K562 (cell line): ENCODE results near the gene DENND1A.

Experiments used
- CBFA2T2 ChIP-seq: fragments of 450-650 bp; conservative IDR thresholded peaks from 2 replicates; pipeline ENCODE4 v1.6.1; 2017; ENCODE audit warnings: mild to moderate bottlenecking
- CEBPG ChIP-seq, 3 experiments: fragments of 200-800 bp in 1 of 3; sonication (Bioruptor generic) in 1 of 3; sonication (generic) in 1 of 3; formaldehyde crosslinking in 1 of 3; IDR thresholded peaks in 2 of 3; conservative IDR thresholded peaks in 1 of 3; 2 replicates each; pipeline versions ENCODE4 v1.6.1 to v1.8.0; 2016 to 2022; ENCODE audit warnings: missing compliant biosample characterization in 2 of 3, missing genetic modification characterization in 2 of 3, mild to moderate bottlenecking in 1 of 3, missing genetic modification reagents in 1 of 3
- EZH2 ChIP-seq: IDR thresholded peaks from 2 replicates; pipeline ENCODE4 v1.6.1; 2012; ENCODE audit warnings: low read depth, mild to moderate bottlenecking, inconsistent platforms, low read length, borderline replicate concordance
- HNRNPLL ChIP-seq: fragments of 200-400 bp; formaldehyde crosslinking; IDR thresholded peaks from 2 replicates; pipeline ENCODE4 v1.6.1; 2017; ENCODE audit warnings: low read length, low read depth, mild to moderate bottlenecking; ENCODE audit not compliant: poor library complexity, severe bottlenecking
- MEF2A ChIP-seq: IDR thresholded peaks from 2 replicates; pipeline ENCODE4 v1.6.1; 2011; ENCODE audit warnings: low read depth, mild to moderate bottlenecking, low read length, moderate library complexity; ENCODE audit not compliant: control insufficient read depth
- NONO ChIP-seq, 2 experiments: fragments of 200-400 bp in 1 of 2; fragments of 450-650 bp in 1 of 2; formaldehyde crosslinking in 1 of 2; IDR thresholded peaks; 2 replicates each; pipeline ENCODE4 v1.6.1; 2017; ENCODE audit warnings: low read depth in 2 of 2, mild to moderate bottlenecking in 2 of 2, moderate library complexity in 2 of 2, low read length in 1 of 2
- POLR2AphosphoS2 ChIP-seq: IDR thresholded peaks from 2 replicates; pipeline ENCODE4 v1.6.1; 2012; ENCODE audit warnings: low read length, improper control_type of control experiment
- ZNF644 ChIP-seq: fragments of 200-800 bp; sonication (Bioruptor generic); IDR thresholded peaks from 2 replicates; pipeline ENCODE4 v1.6.1; 2016; ENCODE audit warnings: low read depth, missing genetic modification characterization, missing compliant biosample characterization
- TF ChIP-seq, protein P1 (sequence below): fragments of 250-450 bp; sonication (Bioruptor Pico); IDR thresholded peaks from 2 replicates; pipeline ENCODE4 v1.8.0; 2021; ENCODE audit warnings: moderate library complexity, mild to moderate bottlenecking, inconsistent platforms
- TF ChIP-seq, protein P2 (sequence below), 3 experiments: IDR thresholded peaks in 2 of 3; conservative IDR thresholded peaks in 1 of 3; 2 replicates each; pipeline ENCODE4 v1.5.1; 2011 to 2012; ENCODE audit warnings: low read length in 3 of 3, mild to moderate bottlenecking in 3 of 3, control low read depth in 2 of 3, improper control_type of control experiment in 1 of 3, inconsistent platforms in 1 of 3, low read depth in 1 of 3, mixed read lengths in 1 of 3, moderate library complexity in 1 of 3; ENCODE audit not compliant: insufficient read depth in 2 of 3

DNA sequence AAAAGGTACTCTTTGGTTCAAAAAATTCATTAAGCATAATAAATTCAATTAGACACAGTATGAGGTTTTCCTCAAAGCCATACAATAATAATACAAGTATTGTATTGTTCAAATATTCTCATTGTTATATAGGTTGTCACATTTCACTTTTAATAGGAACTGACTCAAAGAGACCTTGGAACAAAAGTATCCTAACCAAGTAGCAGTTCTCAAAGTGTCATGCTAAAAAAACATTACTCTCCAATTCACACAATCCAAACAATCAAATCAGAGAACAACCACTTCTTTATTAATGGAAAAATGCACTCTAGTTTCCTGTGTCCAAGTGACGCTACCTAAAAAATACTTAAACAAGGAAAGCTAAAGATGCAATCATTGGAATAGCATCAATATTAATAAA lies 115.4 kb downstream of the DENND1A start:
- TF ChIP-seq, protein P1, sequence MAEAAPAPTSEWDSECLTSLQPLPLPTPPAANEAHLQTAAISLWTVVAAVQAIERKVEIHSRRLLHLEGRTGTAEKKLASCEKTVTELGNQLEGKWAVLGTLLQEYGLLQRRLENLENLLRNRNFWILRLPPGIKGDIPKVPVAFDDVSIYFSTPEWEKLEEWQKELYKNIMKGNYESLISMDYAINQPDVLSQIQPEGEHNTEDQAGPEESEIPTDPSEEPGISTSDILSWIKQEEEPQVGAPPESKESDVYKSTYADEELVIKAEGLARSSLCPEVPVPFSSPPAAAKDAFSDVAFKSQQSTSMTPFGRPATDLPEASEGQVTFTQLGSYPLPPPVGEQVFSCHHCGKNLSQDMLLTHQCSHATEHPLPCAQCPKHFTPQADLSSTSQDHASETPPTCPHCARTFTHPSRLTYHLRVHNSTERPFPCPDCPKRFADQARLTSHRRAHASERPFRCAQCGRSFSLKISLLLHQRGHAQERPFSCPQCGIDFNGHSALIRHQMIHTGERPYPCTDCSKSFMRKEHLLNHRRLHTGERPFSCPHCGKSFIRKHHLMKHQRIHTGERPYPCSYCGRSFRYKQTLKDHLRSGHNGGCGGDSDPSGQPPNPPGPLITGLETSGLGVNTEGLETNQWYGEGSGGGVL: no peak
- TF ChIP-seq NONO (IDR thresholded peaks at IDR 0.05; ENCODE audit: low read depth in 2 of 2, low read length in 1 of 2): no peak
- no peak for TF ChIP-seq CBFA2T2
- TF ChIP-seq MEF2A: no peak
- TF ChIP-seq CEBPG (CRISPR knock-in tag; IDR thresholded peaks at IDR 0.05): no peak
- TF ChIP-seq CEBPG (tag; conservative IDR thresholded peaks at IDR 0.05 in 1 of 2, IDR thresholded peaks at IDR 0.05 in 1 of 2): no peak
- TF ChIP-seq ZNF644 (tag): no peak
- no peak for TF ChIP-seq HNRNPLL
- no peak for TF ChIP-seq EZH2
- TF ChIP-seq, protein P2, sequence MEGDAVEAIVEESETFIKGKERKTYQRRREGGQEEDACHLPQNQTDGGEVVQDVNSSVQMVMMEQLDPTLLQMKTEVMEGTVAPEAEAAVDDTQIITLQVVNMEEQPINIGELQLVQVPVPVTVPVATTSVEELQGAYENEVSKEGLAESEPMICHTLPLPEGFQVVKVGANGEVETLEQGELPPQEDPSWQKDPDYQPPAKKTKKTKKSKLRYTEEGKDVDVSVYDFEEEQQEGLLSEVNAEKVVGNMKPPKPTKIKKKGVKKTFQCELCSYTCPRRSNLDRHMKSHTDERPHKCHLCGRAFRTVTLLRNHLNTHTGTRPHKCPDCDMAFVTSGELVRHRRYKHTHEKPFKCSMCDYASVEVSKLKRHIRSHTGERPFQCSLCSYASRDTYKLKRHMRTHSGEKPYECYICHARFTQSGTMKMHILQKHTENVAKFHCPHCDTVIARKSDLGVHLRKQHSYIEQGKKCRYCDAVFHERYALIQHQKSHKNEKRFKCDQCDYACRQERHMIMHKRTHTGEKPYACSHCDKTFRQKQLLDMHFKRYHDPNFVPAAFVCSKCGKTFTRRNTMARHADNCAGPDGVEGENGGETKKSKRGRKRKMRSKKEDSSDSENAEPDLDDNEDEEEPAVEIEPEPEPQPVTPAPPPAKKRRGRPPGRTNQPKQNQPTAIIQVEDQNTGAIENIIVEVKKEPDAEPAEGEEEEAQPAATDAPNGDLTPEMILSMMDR (IDR thresholded peaks at IDR 0.05 in 2 of 3, conservative IDR thresholded peaks at IDR 0.05 in 1 of 3; ENCODE audit: insufficient read depth in 2 of 3, low read depth in 1 of 3, low read length in 3 of 3): no peak
- TF ChIP-seq POLR2AphosphoS2: no peak
